MM.1S (cell line): Measurements from ENCODE around the gene CAMK4.

Source experiments
- DNase-seq: peaks from one replicate; pipeline ENCODE4 v3.0.0-alpha.2; 2015
- H2AFZ ChIP-seq: fragments of 300-600 bp; sonication (generic); 2 replicates; pipeline ENCODE4 v1.6.0; 2016; ENCODE audit warnings: antibody characterized with exemption, low read length
- H3F3A ChIP-seq: fragments of 300-600 bp; sonication (generic); 2 replicates; pipeline ENCODE4 v1.6.1; 2016; ENCODE audit warnings: mild to moderate bottlenecking, antibody characterized with exemption, low read length, moderate library complexity, mixed read lengths; ENCODE audit not compliant: insufficient read depth
- H3K27ac ChIP-seq: fragments of 300-600 bp; sonication (generic); 2 replicates; pipeline ENCODE4 v1.5.1; 2016; ENCODE audit warnings: mild to moderate bottlenecking, low read length
- H3K27me3 ChIP-seq: fragments of 300-600 bp; sonication (generic); replicated peaks from 2 replicates; pipeline ENCODE4 v1.6.0; 2016; ENCODE audit warnings: low read length; ENCODE audit not compliant: insufficient read depth
- H3K36me3 ChIP-seq: fragments of 300-600 bp; sonication (generic); replicated peaks from 2 replicates; pipeline ENCODE4 v1.6.1; 2016; ENCODE audit warnings: mild to moderate bottlenecking, low read length, mixed read lengths; ENCODE audit not compliant: insufficient read depth
- H3K4me1 ChIP-seq: fragments of 300-600 bp; sonication (generic); 2 replicates; pipeline ENCODE4 v1.6.1; 2016; ENCODE audit warnings: low read length, mixed read lengths
- H3K4me2 ChIP-seq: fragments of 300-600 bp; sonication (generic); 2 replicates; pipeline ENCODE4 v1.6.0; 2016; ENCODE audit warnings: low read depth, low read length
- H3K4me3 ChIP-seq: fragments of 300-600 bp; sonication (generic); 2 replicates; pipeline ENCODE4 v1.5.1; 2016; ENCODE audit warnings: low read length, mixed read lengths
- H3K79me2 ChIP-seq: fragments of 300-600 bp; sonication (generic); 2 replicates; pipeline ENCODE4 v1.6.1; 2016; ENCODE audit warnings: mixed run types, low read length, mixed read lengths
- H3K9ac ChIP-seq: fragments of 300-600 bp; sonication (generic); 2 replicates; pipeline ENCODE4 v1.6.1; 2016; ENCODE audit warnings: low read length, mixed read lengths
- H3K9me2 ChIP-seq: fragments of 300-600 bp; sonication (generic); replicated peaks from 2 replicates; pipeline ENCODE4 v1.6.1; 2016; ENCODE audit warnings: mild to moderate bottlenecking, low read length, mixed read lengths; ENCODE audit not compliant: insufficient read depth
- H3K9me3 ChIP-seq: fragments of 300-600 bp; sonication (generic); replicated peaks from 2 replicates; pipeline ENCODE4 v1.6.1; 2016; ENCODE audit warnings: mild to moderate bottlenecking, low read length, mixed read lengths; ENCODE audit not compliant: insufficient read depth
- H4K20me1 ChIP-seq: fragments of 300-600 bp; sonication (generic); 2 replicates; pipeline ENCODE4 v1.6.1; 2016; ENCODE audit warnings: mild to moderate bottlenecking, low read length, moderate library complexity, mixed read lengths; ENCODE audit not compliant: insufficient read depth
- EZH2 ChIP-seq: fragments of 300-600 bp; sonication (generic); optimal IDR thresholded peaks from 2 replicates; pipeline ENCODE3; 2017; ENCODE audit warnings: low read depth, mild to moderate bottlenecking, antibody characterized with exemption, low read length, mixed read lengths
- EZH2phosphoT487 ChIP-seq: fragments of 300-600 bp; sonication (generic); IDR thresholded peaks from 2 replicates; pipeline ENCODE4 v1.6.1; 2018; ENCODE audit warnings: antibody characterized with exemption, low read length
- TF ChIP-seq, protein P1 (sequence below): fragments of 300-600 bp; sonication (generic); IDR thresholded peaks from 2 replicates; pipeline ENCODE4 v1.5.1; 2016; ENCODE audit warnings: antibody characterized with exemption, low read length, mixed read lengths

CAMK4 gene

GRCh38 chr5:111194053-111194452, 30.1 kb upstream of the CAMK4 start:
- Histone ChIP-seq H3K9ac (no peak overlapping the region), H3K36me3 (no peaks in the 10 kb centered on the region), H3K27me3 (no peaks in the 10 kb centered on the region), H3K4me1 (no peaks in the 10 kb centered on the region), H2AFZ (no peak overlapping the region), H3K4me3 (no peak overlapping the region), H3K4me2 (no peak overlapping the region), H3K27ac (no peak overlapping the region), H3K9me3 (no peaks in the 10 kb centered on the region), H3F3A (no peaks in the 10 kb centered on the region), H4K20me1 (no peaks in the 10 kb centered on the region), H3K9me2 (no peaks in the 10 kb centered on the region), H3K79me2 (no peaks in the 10 kb centered on the region)
- DNase-seq, result no peak
- TF ChIP-seq EZH2phosphoT487 (no peak), EZH2 (no peak)
- TF ChIP-seq, protein P1, sequence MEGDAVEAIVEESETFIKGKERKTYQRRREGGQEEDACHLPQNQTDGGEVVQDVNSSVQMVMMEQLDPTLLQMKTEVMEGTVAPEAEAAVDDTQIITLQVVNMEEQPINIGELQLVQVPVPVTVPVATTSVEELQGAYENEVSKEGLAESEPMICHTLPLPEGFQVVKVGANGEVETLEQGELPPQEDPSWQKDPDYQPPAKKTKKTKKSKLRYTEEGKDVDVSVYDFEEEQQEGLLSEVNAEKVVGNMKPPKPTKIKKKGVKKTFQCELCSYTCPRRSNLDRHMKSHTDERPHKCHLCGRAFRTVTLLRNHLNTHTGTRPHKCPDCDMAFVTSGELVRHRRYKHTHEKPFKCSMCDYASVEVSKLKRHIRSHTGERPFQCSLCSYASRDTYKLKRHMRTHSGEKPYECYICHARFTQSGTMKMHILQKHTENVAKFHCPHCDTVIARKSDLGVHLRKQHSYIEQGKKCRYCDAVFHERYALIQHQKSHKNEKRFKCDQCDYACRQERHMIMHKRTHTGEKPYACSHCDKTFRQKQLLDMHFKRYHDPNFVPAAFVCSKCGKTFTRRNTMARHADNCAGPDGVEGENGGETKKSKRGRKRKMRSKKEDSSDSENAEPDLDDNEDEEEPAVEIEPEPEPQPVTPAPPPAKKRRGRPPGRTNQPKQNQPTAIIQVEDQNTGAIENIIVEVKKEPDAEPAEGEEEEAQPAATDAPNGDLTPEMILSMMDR, result no peak

GRCh38 chr5:111194925-111195324, 29.3 kb upstream of the CAMK4 start:
- H3F3A ChIP-seq, result no peaks in the 10 kb centered on the region
- no peaks in the 10 kb centered on the region for H3K4me1 ChIP-seq
- no peak overlapping the region for H3K27ac ChIP-seq
- no peak overlapping the region for H3K4me3 ChIP-seq
- no peaks in the 10 kb centered on the region for H3K36me3 ChIP-seq
- no peaks in the 10 kb centered on the region for H4K20me1 ChIP-seq
- no peaks in the 10 kb centered on the region for H3K79me2 ChIP-seq
- TF ChIP-seq, protein P1, result no peak
- no peak for TF ChIP-seq EZH2
- TF ChIP-seq EZH2phosphoT487, result no peak
- H3K9me2 ChIP-seq, result no peaks in the 10 kb centered on the region
- no peaks in the 10 kb centered on the region for H3K27me3 ChIP-seq
- no peaks in the 10 kb centered on the region for H3K9me3 ChIP-seq
- H3K4me2 ChIP-seq, result no peak overlapping the region
- no peak for DNase-seq
- H3K9ac ChIP-seq, result no peak overlapping the region
- no peak overlapping the region for H2AFZ ChIP-seq

DNA sequence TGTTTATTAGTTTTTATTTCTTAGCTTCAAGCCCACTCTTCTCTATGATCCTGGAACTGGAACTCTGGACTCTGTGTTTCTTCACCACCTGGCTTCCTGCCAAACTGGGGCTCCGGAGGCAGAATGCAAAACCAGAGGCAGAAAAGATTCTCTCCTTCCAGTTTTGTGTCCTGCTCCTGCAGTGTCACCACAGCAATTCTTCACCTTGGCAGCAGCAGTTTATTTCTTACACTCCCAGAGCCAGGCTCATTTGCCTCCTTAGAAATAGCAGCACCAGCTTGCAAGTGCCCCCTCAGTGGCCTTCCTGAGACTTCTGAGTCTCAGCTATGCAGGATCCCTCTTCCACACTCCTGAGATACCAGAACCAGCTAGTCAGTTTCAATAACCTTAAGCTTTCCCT, 26.7 kb upstream of the CAMK4 start:
- Histone ChIP-seq H4K20me1 (no peaks in the 10 kb centered on the region), H3K9me3 (no peaks in the 10 kb centered on the region), H3K79me2 (no peaks in the 10 kb centered on the region), H3K9ac (no peak overlapping the region), H2AFZ (no peak overlapping the region), H3K36me3 (no peaks in the 10 kb centered on the region), H3K4me3 (no peak overlapping the region), H3K27me3 (no peaks in the 10 kb centered on the region), H3K27ac (no peak overlapping the region), H3K4me1 (no peaks in the 10 kb centered on the region), H3F3A (no peaks in the 10 kb centered on the region), H3K9me2 (no peaks in the 10 kb centered on the region), H3K4me2 (no peak overlapping the region)
- TF ChIP-seq EZH2phosphoT487 (no peak), EZH2 (no peak)
- TF ChIP-seq, protein P1, result no peak
- no peak for DNase-seq
